IMR-90 (cell line): ENCODE results near the gene PIK3CA. TPM values are rescaled to one million over a fixed set of nuclear protein-coding genes. Genes with fewer than 3 reads are reported as not detected.

Experiments
- ATAC-seq: fragments of 200-7000 bp; cut with Tn5 transposase; 2 replicates; pipeline ENCODE4 v1.9.1; 2020; ENCODE audit warnings: low read depth, mild to moderate bottlenecking, moderate library complexity
- Bru-seq: library from RNA; stranded (reverse); fragments of 400-500 nt; gene quantifications from one replicate; lab custom pipeline; 2021; lab: Mats Ljungman, UMichigan
- BruChase-seq, 2 experiments: library from RNA; stranded (reverse); fragments of 400-500 nt; gene quantifications; one replicate each; lab custom pipeline; 2021; lab: Mats Ljungman, UMichigan
- BruUV-seq: library from RNA; stranded (reverse); fragments of 400-500 nt; replicated peaks from 2 replicates; lab custom pipeline; 2021; lab: Mats Ljungman, UMichigan
- CTCF ChIA-PET: fragments of 300-600 bp; formaldehyde crosslinking; extraction: SDS; loops from one replicate; lab custom pipeline; 2021; ENCODE audit warnings: antibody characterized with exemption; lab: Yijun Ruan, JAX
- POLR2A ChIA-PET: fragments of 300-600 bp; sonication (Branson Sonifier 250); formaldehyde crosslinking; loops from one replicate; lab custom pipeline; 2022; ENCODE audit warnings: antibody characterized with exemption; ENCODE audit not compliant: unreplicated experiment; lab: Charles Lee
- DNase-seq: peaks from one replicate; pipeline ENCODE4 v3.0.0; 2013
- H2AFZ ChIP-seq: replicated peaks from 2 replicates; pipeline ENCODE3; 2013; ENCODE audit warnings: low read length, mild to moderate bottlenecking; ENCODE audit not compliant: poor library complexity
- H2AK5ac ChIP-seq: 2 replicates; pipeline ENCODE4 v1.6.1; 2013; ENCODE audit warnings: low read depth, low read length, inconsistent platforms
- H2AK9ac ChIP-seq: replicated peaks from 2 replicates; pipeline ENCODE3; 2013; ENCODE audit warnings: mild to moderate bottlenecking, low read depth, low read length, moderate library complexity; ENCODE audit not compliant: poor library complexity
- H2BK120ac ChIP-seq: 2 replicates; pipeline ENCODE4 v1.6.1; 2013; ENCODE audit warnings: low read depth, low read length, inconsistent platforms
- H2BK15ac ChIP-seq: 3 replicates; pipeline ENCODE4 v1.6.1; 2013; ENCODE audit warnings: low read depth, low read length, inconsistent platforms
- H2BK20ac ChIP-seq: 2 replicates; pipeline ENCODE4 v1.6.1; 2013; ENCODE audit warnings: low read depth, mild to moderate bottlenecking, inconsistent platforms, low read length, moderate library complexity
- H2BK5ac ChIP-seq: 2 replicates; pipeline ENCODE4 v1.6.1; 2013; ENCODE audit warnings: mild to moderate bottlenecking, low read depth, low read length, inconsistent platforms; ENCODE audit not compliant: poor library complexity, severe bottlenecking
- H3K14ac ChIP-seq: replicated peaks from 2 replicates; pipeline ENCODE4 v1.6.1; 2013; ENCODE audit warnings: low read depth, low read length, inconsistent platforms
- H3K18ac ChIP-seq: 2 replicates; pipeline ENCODE4 v1.6.1; 2013; ENCODE audit warnings: low read depth, low read length, control low read depth
- H3K23ac ChIP-seq: 2 replicates; pipeline ENCODE4 v1.6.1; 2013; ENCODE audit warnings: low read depth, low read length, inconsistent platforms
- H3K27ac ChIP-seq: 2 replicates; pipeline ENCODE4 v1.5.1; 2013; ENCODE audit warnings: mild to moderate bottlenecking, control low read depth, low read length; ENCODE audit not compliant: insufficient read depth
- H3K27me3 ChIP-seq: 2 replicates; pipeline ENCODE4 v1.6.1; 2013; ENCODE audit warnings: low read length; ENCODE audit not compliant: control insufficient read depth, insufficient read depth
- H3K36me3 ChIP-seq: 2 replicates; pipeline ENCODE4 v1.6.1; 2013; ENCODE audit warnings: low read length, mixed read lengths; ENCODE audit not compliant: control insufficient read depth, insufficient read depth
- H3K4ac ChIP-seq: 2 replicates; pipeline ENCODE4 v1.6.1; 2013; ENCODE audit warnings: low read depth, low read length, inconsistent platforms
- H3K4me1 ChIP-seq: 2 replicates; pipeline ENCODE4 v1.6.1; 2013; ENCODE audit warnings: low read length, mixed read lengths; ENCODE audit not compliant: control insufficient read depth, insufficient read depth
- H3K4me2 ChIP-seq: 2 replicates; pipeline ENCODE4 v1.6.1; 2013; ENCODE audit warnings: low read depth, mild to moderate bottlenecking, control low read depth, low read length, moderate library complexity
- H3K4me3 ChIP-seq: 2 replicates; pipeline ENCODE4 v1.5.1; 2013; ENCODE audit warnings: low read depth, mild to moderate bottlenecking, control low read depth, low read length, moderate library complexity; ENCODE audit not compliant: insufficient read depth
- H3K56ac ChIP-seq: 2 replicates; pipeline ENCODE4 v1.6.1; 2013; ENCODE audit warnings: low read length, inconsistent platforms; ENCODE audit not compliant: insufficient read depth; ENCODE audit errors: extremely low read depth
- H3K79me1 ChIP-seq, 2 experiments: 2 replicates each; pipeline ENCODE4 v1.6.1; 2013; ENCODE audit warnings: low read length in 2 of 2, inconsistent platforms in 1 of 2, low read depth in 1 of 2
- H3K9ac ChIP-seq: 2 replicates; pipeline ENCODE4 v1.6.1; 2013; ENCODE audit warnings: low read depth, low read length, control low read depth
- H3K9me1 ChIP-seq: 2 replicates; pipeline ENCODE4 v1.6.1; 2013; ENCODE audit warnings: low read length, inconsistent platforms; ENCODE audit not compliant: insufficient read depth
- H3K9me3 ChIP-seq: 2 replicates; pipeline ENCODE4 v1.6.1; 2013; ENCODE audit warnings: low read length; ENCODE audit not compliant: control insufficient read depth, insufficient read depth
- H4K20me1 ChIP-seq: 2 replicates; pipeline ENCODE4 v1.6.1; 2013; ENCODE audit warnings: low read length, inconsistent platforms; ENCODE audit not compliant: insufficient read depth
- H4K5ac ChIP-seq: 2 replicates; pipeline ENCODE4 v1.6.1; 2013; ENCODE audit warnings: mild to moderate bottlenecking, low read depth, low read length, control low read depth
- H4K8ac ChIP-seq, 2 experiments: 2 replicates each; pipeline ENCODE4 v1.6.1; 2013; ENCODE audit warnings: low read depth in 2 of 2, low read length in 2 of 2, control low read depth in 1 of 2, inconsistent platforms in 1 of 2
- H4K91ac ChIP-seq: 2 replicates; pipeline ENCODE4 v1.6.1; 2013; ENCODE audit warnings: low read depth, low read length, inconsistent platforms; ENCODE audit not compliant: insufficient read depth
- BHLHE40 ChIP-seq: fragments of 150-350 bp; IDR thresholded peaks from 2 replicates; pipeline ENCODE4 v1.6.1; 2016; ENCODE audit warnings: mild to moderate bottlenecking, low read depth, low read length
- CEBPB ChIP-seq: IDR thresholded peaks from 2 replicates; pipeline ENCODE4 v1.6.1; 2012; ENCODE audit warnings: low read depth, low read length, improper control_type of control experiment
- MAZ ChIP-seq: IDR thresholded peaks from 2 replicates; pipeline ENCODE4 v1.6.1; 2012; ENCODE audit warnings: low read depth, mild to moderate bottlenecking, low read length, improper control_type of control experiment, moderate library complexity, borderline replicate concordance
- NFE2L2 ChIP-seq: fragments of 150-350 bp; IDR thresholded peaks from 2 replicates; pipeline ENCODE4 v1.6.1; 2016; ENCODE audit warnings: low read depth, mild to moderate bottlenecking, low read length
- POLR2A ChIP-seq: IDR thresholded peaks from 2 replicates; pipeline ENCODE4 v1.6.1; 2012; ENCODE audit warnings: mild to moderate bottlenecking, low read depth, low read length
- RAD21 ChIP-seq: IDR thresholded peaks from 2 replicates; pipeline ENCODE4 v1.6.1; 2012; ENCODE audit warnings: low read length, improper control_type of control experiment
- RCOR1 ChIP-seq: IDR thresholded peaks from 2 replicates; pipeline ENCODE4 v1.6.1; 2012; ENCODE audit warnings: mild to moderate bottlenecking, low read length, improper control_type of control experiment; ENCODE audit not compliant: insufficient replicate concordance
- RFX5 ChIP-seq: IDR thresholded peaks from 2 replicates; pipeline ENCODE4 v1.8.0; 2012; ENCODE audit warnings: low read depth, mild to moderate bottlenecking, low read length, moderate library complexity
- WGBS, 2 experiments: methylation state at CpG; one replicate each; pipeline versions ENCODE4 v1.1.5 to v1.1.7; 2013; ENCODE audit warnings: missing lambda C conversion rate in 2 of 2; ENCODE audit not compliant: insufficient read length in 1 of 2; ENCODE audit errors: extremely low coverage in 2 of 2; 5-methylcytosine and 5-hydroxymethylcytosine counted together
- dilution Hi-C: fragments of 300-500 bp; cut with HindIII; formaldehyde crosslinking; loops from one replicate; pipeline ENCODE4 v1.14.3; 2018; ENCODE audit warnings: low sequenced_read_pairs; ENCODE audit not compliant: unreplicated experiment
- in situ Hi-C: fragments of 300-500 bp; cut with MboI; formaldehyde crosslinking; loops from 3 replicates; pipeline ENCODE4 v1.14.3; 2019; ENCODE audit warnings: low sequenced_read_pairs, inconsistent platforms, mixed read lengths
- intact Hi-C: fragments of 100-400 bp; cut with micrococcal nuclease; formaldehyde crosslinking; loops from 2 replicates; pipeline ENCODE4 v1.10.0; 2022
- long read RNA-seq: library from polyadenylated mRNA; unstranded; transcript quantifications from one replicate; pipeline ENCODE4 v2.0.0, GENCODE V29; 2021; ENCODE audit not compliant: unreplicated experiment
- polyA plus RNA-seq, 3 experiments: library from polyadenylated mRNA; depleted of rRNA; stranded (reverse); fragments of >200 nt; gene quantifications; 2 replicates each; pipeline ENCODE4 v1.2.3, GENCODE V29; 2012; ENCODE audit warnings: low replicate concordance in 1 of 3
- total RNA-seq: library from RNA; depleted of rRNA; stranded (reverse); fragments of >200 nt; gene quantifications from 2 replicates; pipeline ENCODE4 v1.2.3, GENCODE V29; 2012; rRNA removed
- TF ChIP-seq, protein P1 (sequence below): fragments of 150-350 bp; IDR thresholded peaks from 2 replicates; pipeline ENCODE4 v1.6.1; 2017; ENCODE audit warnings: mild to moderate bottlenecking, antibody characterized with exemption, low read length, low read depth
- TF ChIP-seq, protein P2 (sequence below): fragments of 150-350 bp; IDR thresholded peaks from 2 replicates; pipeline ENCODE4 v1.6.1; 2016; ENCODE audit warnings: low read depth, mild to moderate bottlenecking, low read length, moderate library complexity, borderline replicate concordance

The PIK3CA gene
- 22.4 and 28.6 TPM in 2 replicates for total RNA-seq
- 4.1 and 5.7 TPM in 2 replicates for polyA plus RNA-seq (2012; rRNA removed)
- 0.62 and 0.86 TPM in 2 replicates for polyA plus RNA-seq (2012; cell fraction: cytosol; rRNA removed)
- 0.70 and 7.1 TPM in 2 replicates for polyA plus RNA-seq (2012; cell fraction: nucleus; rRNA removed; ENCODE audit: low replicate concordance)
- percentile 77 among the genes with signal in this experiment for Bru-seq, nascent RNA
- percentile 66 among the genes with signal in this experiment for BruChase-seq, experiment 1, labeled RNA remaining after a 6-hour chase
- BruChase-seq, experiment 2, labeled RNA remaining after a 2-hour chase = percentile 81 among the genes with signal in this experiment
- long read RNA-seq, full-length matches to known transcripts = 20 of 37 reads
- long read RNA-seq, partial matches to known transcripts = 9 of 37 reads
- long read RNA-seq, other reads (novel, unspliced or antisense) = 8 of 37 reads

DNA sequence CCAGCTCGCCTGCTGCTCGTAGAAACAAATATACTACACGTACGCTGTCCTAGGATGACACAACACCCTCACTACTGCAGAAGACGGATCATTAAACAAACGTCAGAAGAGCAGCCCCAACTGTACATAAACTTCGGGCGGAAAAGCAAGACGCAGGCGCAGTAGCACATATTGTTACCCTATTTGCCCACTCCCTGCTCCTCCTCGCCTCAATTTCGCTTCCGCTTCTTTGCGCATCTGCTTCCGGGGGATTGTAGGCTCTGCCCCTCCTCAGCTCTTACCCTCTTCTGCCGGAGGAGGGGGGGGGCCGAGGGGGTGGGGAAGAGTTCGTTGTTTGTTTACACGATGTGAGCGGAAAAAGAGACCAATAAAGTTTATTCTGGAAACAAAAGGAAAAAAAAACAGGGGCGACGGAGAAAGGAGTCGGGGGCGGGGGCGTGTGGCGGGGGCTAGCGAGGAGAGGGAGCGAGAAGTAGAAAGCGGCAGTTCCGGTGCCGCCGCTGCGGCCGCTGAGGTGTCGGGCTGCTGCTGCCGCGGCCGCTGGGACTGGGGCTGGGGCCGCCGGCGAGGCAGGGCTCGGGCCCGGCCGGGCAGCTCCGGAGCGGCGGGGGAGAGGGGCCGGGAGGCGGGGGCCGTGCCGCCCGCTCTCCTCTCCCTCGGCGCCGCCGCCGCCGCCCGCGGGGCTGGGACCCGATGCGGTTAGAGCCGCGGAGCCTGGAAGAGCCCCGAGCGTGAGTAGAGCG lies at the start of gene PIK3CA:
Gene PIK3CA (plus strand): TSS at position 485 of the 743 bp plus-strand sequence. CDS start 50,469 bp downstream, outside the sequence.
- Histone ChIP-seq H4K8ac (peak within 1 kb of the TSS; percentile 24 to 58; a peak in 2 of 4 replicates), H4K91ac (peak within 1 kb of the TSS; percentile 39), H2AFZ (peak within 1 kb of the TSS; percentile 94), H3K27ac (peak within 1 kb of the TSS; percentile 94), H2BK20ac (no peak within 1 kb of the TSS), H3K4ac (peak within 1 kb of the TSS; percentile 80), H3K4me2 (peak within 1 kb of the TSS; percentile 73), H3K56ac (peak within 1 kb of the TSS; percentile 83), H3K4me3 (peak within 1 kb of the TSS; percentile 94), H2AK5ac (no peak within 1 kb of the TSS), H3K14ac (peak within 1 kb of the TSS; percentile 69), H2BK5ac (peak within 1 kb of the TSS; percentile 82), H3K23ac (peak within 1 kb of the TSS; percentile 74), H3K79me1 (peaks cover 3 to 28% of the 10 kb centered on the region in 2 experiments; a peak in 3 of 4 replicates), H2BK120ac (peak within 1 kb of the TSS; percentile 35; the same call in 1 of the 2 replicates), H2AK9ac (peak within 1 kb of the TSS; percentile 89), H3K9me1 (no peaks in the 10 kb centered on the region), H3K36me3 (no peaks in the 10 kb centered on the region), H3K9ac (peak within 1 kb of the TSS; percentile 90), H3K27me3 (no peaks in the 10 kb centered on the region), H2BK15ac (peak within 1 kb of the TSS; percentile 65; the same call in 2 of the 3 replicates), H4K20me1 (peaks cover 21% of the 10 kb centered on the region; the same call in 1 of the 2 replicates), H3K18ac (peak within 1 kb of the TSS; percentile 13), H3K4me1 (peaks cover 3% of the 10 kb centered on the region), H3K9me3 (no peaks in the 10 kb centered on the region), H4K5ac (peak within 1 kb of the TSS; percentile 25; the same call in 1 of the 2 replicates)
- dilution Hi-C loops = no loop called here
- TF ChIP-seq MAZ (peak; percentile 93), NFE2L2 (no peak), RFX5 (no peak), RCOR1 (no peak), BHLHE40 (no peak), CEBPB (peak; percentile 75), RAD21 (no peak), POLR2A (peak; percentile 73; the same call in 1 of the 2 replicates)
- TF ChIP-seq, protein P1, sequence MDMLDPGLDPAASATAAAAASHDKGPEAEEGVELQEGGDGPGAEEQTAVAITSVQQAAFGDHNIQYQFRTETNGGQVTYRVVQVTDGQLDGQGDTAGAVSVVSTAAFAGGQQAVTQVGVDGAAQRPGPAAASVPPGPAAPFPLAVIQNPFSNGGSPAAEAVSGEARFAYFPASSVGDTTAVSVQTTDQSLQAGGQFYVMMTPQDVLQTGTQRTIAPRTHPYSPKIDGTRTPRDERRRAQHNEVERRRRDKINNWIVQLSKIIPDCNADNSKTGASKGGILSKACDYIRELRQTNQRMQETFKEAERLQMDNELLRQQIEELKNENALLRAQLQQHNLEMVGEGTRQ = no peak
- TF ChIP-seq, protein P2, sequence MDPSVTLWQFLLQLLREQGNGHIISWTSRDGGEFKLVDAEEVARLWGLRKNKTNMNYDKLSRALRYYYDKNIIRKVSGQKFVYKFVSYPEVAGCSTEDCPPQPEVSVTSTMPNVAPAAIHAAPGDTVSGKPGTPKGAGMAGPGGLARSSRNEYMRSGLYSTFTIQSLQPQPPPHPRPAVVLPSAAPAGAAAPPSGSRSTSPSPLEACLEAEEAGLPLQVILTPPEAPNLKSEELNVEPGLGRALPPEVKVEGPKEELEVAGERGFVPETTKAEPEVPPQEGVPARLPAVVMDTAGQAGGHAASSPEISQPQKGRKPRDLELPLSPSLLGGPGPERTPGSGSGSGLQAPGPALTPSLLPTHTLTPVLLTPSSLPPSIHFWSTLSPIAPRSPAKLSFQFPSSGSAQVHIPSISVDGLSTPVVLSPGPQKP = no peak
- ChIA-PET POLR2A (interaction anchor here (0.6 to 0.7 kb wide), 5 partner anchors 12 to 469 kb away, joined by 3 to 10 read pairs (median 6); no protein-coding TSS in a partner anchor), CTCF (interaction anchor here (1.5 to 1.9 kb wide), 2 partner anchors 30 to 167 kb away, joined by 3 to 7 read pairs; no protein-coding TSS in a partner anchor)
- DNase-seq (peak; percentile 99), ATAC-seq (peak; percentile 86)
- in situ Hi-C loops = loop anchor here (5.0 kb wide), 1 partner anchor 174 kb away; the partner anchor contains the start of gene ZNF639
- BruUV-seq = no TSS peak
- WGBS, 2 experiments = 0% methylated on average over 21 of the region's 67 CpGs; no CpG with 5 or more reads in 1 of the 2 experiments
- intact Hi-C loops = loop anchor here (1.0 to 5.0 kb wide), 7 partner anchors 41 to 409 kb away; partner anchors contain the start of gene ZMAT3
